H1 (cell line): Measurements from ENCODE around the gene KCNQ1. TPM values are rescaled to one million over a fixed set of nuclear protein-coding genes. Genes with fewer than 3 reads are reported as not detected.

ENCODE experiments used
- CTCF ChIA-PET: fragments of 300-600 bp; sonication (Branson Sonifier 250); formaldehyde crosslinking; loops from one replicate; lab custom pipeline; 2021; ENCODE audit not compliant: partially characterized antibody; lab: Charles Lee
- POLR2A ChIA-PET: fragments of 300-600 bp; sonication (Branson Sonifier 250); formaldehyde crosslinking; loops from one replicate; lab custom pipeline; 2021; ENCODE audit warnings: inconsistent platforms; ENCODE audit not compliant: partially characterized antibody; lab: Charles Lee
- DNase-seq, 2 experiments: peaks; one replicate each; pipeline versions ENCODE4 v3.0.0 to v3.0.0-alpha.2; 2010 to 2022; ENCODE audit warnings: low spot score in 2 of 2, low read depth in 1 of 2, mixed read lengths in 1 of 2
- FAIRE-seq: peaks from 2 replicates; lab custom pipeline; 2011; peaks lifted over from hg19 to GRCh38; lab: Jason Lieb, UNC
- H2AFZ ChIP-seq: 2 replicates; pipeline ENCODE4 v1.8.1; 2012; ENCODE audit warnings: low read length, inconsistent platforms
- H2AK5ac ChIP-seq: 2 replicates; pipeline ENCODE4 v1.6.1; 2013; ENCODE audit warnings: low read depth, low read length
- H2BK120ac ChIP-seq: replicated peaks from 2 replicates; pipeline ENCODE3; 2013; ENCODE audit warnings: low read depth, low read length, inconsistent platforms
- H2BK12ac ChIP-seq: 2 replicates; pipeline ENCODE4 v1.6.1; 2013; ENCODE audit warnings: low read depth, low read length
- H2BK15ac ChIP-seq: 2 replicates; pipeline ENCODE4 v1.6.1; 2013; ENCODE audit warnings: low read length
- H2BK20ac ChIP-seq: 2 replicates; pipeline ENCODE4 v1.6.1; 2013; ENCODE audit warnings: low read length
- H2BK5ac ChIP-seq: 2 replicates; pipeline ENCODE4 v1.6.1; 2013; ENCODE audit warnings: low read depth, low read length
- H3K14ac ChIP-seq: 2 replicates; pipeline ENCODE4 v1.6.1; 2013; ENCODE audit warnings: inconsistent platforms; ENCODE audit not compliant: insufficient read length
- H3K18ac ChIP-seq: 2 replicates; pipeline ENCODE4 v1.6.1; 2013; ENCODE audit warnings: low read length; ENCODE audit errors: extremely low read depth
- H3K23ac ChIP-seq: 2 replicates; pipeline ENCODE4 v1.6.1; 2013; ENCODE audit warnings: inconsistent platforms; ENCODE audit not compliant: insufficient read length
- H3K23me2 ChIP-seq: 2 replicates; pipeline ENCODE4 v1.6.1; 2013; ENCODE audit warnings: low read depth, low read length
- H3K27ac ChIP-seq: 2 replicates; pipeline ENCODE4 v1.6.1; 2011; ENCODE audit warnings: low read depth, low read length, inconsistent platforms
- H3K27me3 ChIP-seq, 4 experiments: replicated peaks in 1 of 4; 1 replicate in 1 of 4; 2 replicates in 3 of 4; pipeline versions ENCODE4 v1.6.1 to v1.8.1; 2011 to 2013; ENCODE audit warnings: low read length in 3 of 4, mild to moderate bottlenecking in 3 of 4, inconsistent platforms in 2 of 4, mixed read lengths in 2 of 4, moderate library complexity in 1 of 4; ENCODE audit not compliant: control insufficient read depth in 3 of 4, insufficient read depth in 3 of 4; ENCODE audit errors: extremely low read depth in 1 of 4
- H3K36me3 ChIP-seq, 4 experiments: 2 replicates each; pipeline versions ENCODE4 v1.6.1 to v1.8.1; 2011 to 2013; ENCODE audit warnings: mild to moderate bottlenecking in 4 of 4, low read length in 3 of 4, moderate library complexity in 2 of 4, control low read depth in 1 of 4, inconsistent platforms in 1 of 4; ENCODE audit not compliant: insufficient read depth in 4 of 4, control insufficient read depth in 2 of 4
- H3K4ac ChIP-seq: replicated peaks from 2 replicates; pipeline ENCODE3; 2013; ENCODE audit warnings: low read length, low read depth, mixed read lengths, inconsistent platforms; ENCODE audit not compliant: insufficient read length
- H3K4me1 ChIP-seq, 4 experiments: replicated peaks in 1 of 4; 1 replicate in 1 of 4; 2 replicates in 3 of 4; pipeline versions ENCODE4 v1.6.1 to v1.8.1; 2011 to 2013; ENCODE audit warnings: low read length in 3 of 4, inconsistent platforms in 2 of 4, mixed read lengths in 1 of 4; ENCODE audit not compliant: insufficient read depth in 4 of 4, control insufficient read depth in 3 of 4
- H3K4me2 ChIP-seq, 2 experiments: 2 replicates each; pipeline versions ENCODE4 v1.6.1 to v1.8.1; 2011 to 2013; ENCODE audit warnings: low read depth in 2 of 2, low read length in 2 of 2, control low read depth in 1 of 2, inconsistent platforms in 1 of 2, mild to moderate bottlenecking in 1 of 2; ENCODE audit not compliant: insufficient read depth in 1 of 2
- H3K4me3 ChIP-seq, 4 experiments: fragments of 200-600, 300-600 bp in 1 of 4; sonication (generic), shearing (Covaris generic), sonication (Bioruptor Twin) in 1 of 4; 2 replicates each; pipeline versions ENCODE4 v1.5.1 to v1.8.1; 2011 to 2016; ENCODE audit warnings: low read length in 4 of 4, low read depth in 3 of 4, control low read depth in 2 of 4, inconsistent platforms in 2 of 4, mild to moderate bottlenecking in 2 of 4, mixed read lengths in 1 of 4, moderate library complexity in 1 of 4; ENCODE audit not compliant: insufficient read depth in 2 of 4; ENCODE audit errors: extremely low read depth in 1 of 4
- H3K56ac ChIP-seq: replicated peaks from 2 replicates; pipeline ENCODE3; 2013; ENCODE audit warnings: low read depth, mild to moderate bottlenecking, mixed read lengths, low read length, inconsistent platforms; ENCODE audit not compliant: insufficient read length
- H3K79me1 ChIP-seq: 2 replicates; pipeline ENCODE4 v1.6.1; 2013; ENCODE audit warnings: low read depth, low read length, control low read depth
- H3K79me2 ChIP-seq, 2 experiments: 2 replicates each; pipeline versions ENCODE4 v1.6.1 to v1.8.1; 2012 to 2013; ENCODE audit warnings: low read length in 2 of 2, mild to moderate bottlenecking in 2 of 2, inconsistent platforms in 1 of 2; ENCODE audit not compliant: insufficient read depth in 2 of 2, control insufficient read depth in 1 of 2
- H3K9ac ChIP-seq, 4 experiments: replicated peaks in 1 of 4; 1 replicate in 1 of 4; 2 replicates in 3 of 4; pipeline versions ENCODE4 v1.6.1 to v1.8.1; 2011 to 2013; ENCODE audit warnings: low read depth in 3 of 4, low read length in 3 of 4, control low read depth in 2 of 4, mild to moderate bottlenecking in 2 of 4, moderate library complexity in 2 of 4, inconsistent platforms in 1 of 4; ENCODE audit errors: extremely low read depth in 1 of 4
- H3K9me3 ChIP-seq, 2 experiments: 2 replicates each; pipeline versions ENCODE4 v1.6.1 to v1.8.1; 2012 to 2013; ENCODE audit warnings: mild to moderate bottlenecking in 2 of 2, moderate library complexity in 2 of 2, control low read depth in 1 of 2, inconsistent platforms in 1 of 2, low read depth in 1 of 2, low read length in 1 of 2, mixed read lengths in 1 of 2; ENCODE audit not compliant: insufficient read depth in 2 of 2
- H4K20me1 ChIP-seq, 2 experiments: replicated peaks in 1 of 2; 2 replicates each; pipeline versions ENCODE3 to v1.8.1; 2011 to 2013; ENCODE audit warnings: inconsistent platforms in 2 of 2, low read length in 2 of 2, mild to moderate bottlenecking in 1 of 2; ENCODE audit not compliant: insufficient read depth in 2 of 2, control insufficient read depth in 1 of 2
- H4K5ac ChIP-seq: 2 replicates; pipeline ENCODE4 v1.6.1; 2013; ENCODE audit warnings: low read length, low read depth, mixed read lengths, inconsistent platforms; ENCODE audit not compliant: insufficient read length
- H4K8ac ChIP-seq: 2 replicates; pipeline ENCODE4 v1.8.0; 2013; ENCODE audit warnings: mild to moderate bottlenecking, moderate library complexity, low read length, inconsistent platforms; ENCODE audit not compliant: insufficient read depth; ENCODE audit errors: extremely low read depth
- H4K91ac ChIP-seq: replicated peaks from 2 replicates; pipeline ENCODE3; 2013; ENCODE audit warnings: low read length, mixed read lengths, inconsistent platforms; ENCODE audit not compliant: insufficient read length
- JUND ChIP-seq: IDR thresholded peaks from 2 replicates; pipeline ENCODE4 v1.6.1; 2011; ENCODE audit warnings: mild to moderate bottlenecking, improper control_type of control experiment, low read length
- KDM5A ChIP-seq: fragments of 200-600 bp; IDR thresholded peaks from 2 replicates; pipeline ENCODE4 v1.7.1; 2012; ENCODE audit warnings: mild to moderate bottlenecking, low read length, inconsistent platforms, mixed read lengths
- NANOG ChIP-seq: IDR thresholded peaks from 2 replicates; pipeline ENCODE4 v1.6.1; 2011; ENCODE audit warnings: low read length, low read depth, mild to moderate bottlenecking, inconsistent platforms; ENCODE audit not compliant: insufficient read depth, poor library complexity, severe bottlenecking
- RAD21 ChIP-seq, 2 experiments: IDR thresholded peaks in 1 of 2; conservative IDR thresholded peaks in 1 of 2; 2 replicates each; pipeline ENCODE4 v1.6.1; 2011; ENCODE audit warnings: low read depth in 2 of 2, low read length in 2 of 2, improper control_type of control experiment in 1 of 2, inconsistent platforms in 1 of 2, mild to moderate bottlenecking in 1 of 2, moderate library complexity in 1 of 2
- RFX5 ChIP-seq: IDR thresholded peaks from 2 replicates; pipeline ENCODE4 v1.6.1; 2011; ENCODE audit warnings: low read depth, low read length, improper control_type of control experiment, borderline replicate concordance
- SP2 ChIP-seq: IDR thresholded peaks from 2 replicates; pipeline ENCODE4 v1.6.1; 2012; ENCODE audit warnings: mild to moderate bottlenecking, low read length, inconsistent platforms
- USF2 ChIP-seq: IDR thresholded peaks from 2 replicates; pipeline ENCODE4 v1.6.1; 2011; ENCODE audit warnings: low read length, improper control_type of control experiment
- WGBS, 2 experiments: shearing (Covaris generic) in 1 of 2; methylation state at CpG; one replicate each; pipeline versions ENCODE4 v1.1.6 to v1.1.7; 2013 to 2015; ENCODE audit warnings: low lambda C conversion rate in 2 of 2, mixed read lengths in 2 of 2, inconsistent platforms in 1 of 2, low coverage in 1 of 2, missing lambda C conversion rate in 1 of 2; ENCODE audit not compliant: insufficient replicate concordance in 2 of 2, insufficient coverage in 1 of 2, insufficient read length in 1 of 2; ENCODE audit errors: extremely low coverage in 1 of 2, missing lambda C conversion rate in 1 of 2; 5-methylcytosine and 5-hydroxymethylcytosine counted together
- polyA plus RNA-seq, 7 experiments: library from polyadenylated mRNA; depleted of rRNA in 3 of 7; stranded (reverse) in 5 of 7; unstranded in 2 of 7; fragments of >200 nt in 5 of 7; fragments of 200-250 nt in 2 of 7; gene quantifications; 1 replicate in 5 of 7; 2 replicates in 1 of 7; 4 replicates in 1 of 7; pipeline versions ENCODE4 v1.2.1 to v1.2.3, GENCODE V29; 2011 to 2013; ENCODE audit warnings: missing spikeins in 2 of 7, mixed read lengths in 2 of 7
- total RNA-seq: library from RNA; stranded (reverse); fragmentation: NEBNext Ultra II Directional; extraction: Animal tissue kit (Norgen Biotek cat#: 25700); gene quantifications from 2 replicates; pipeline ENCODE4 v1.2.1, GENCODE V29; 2021

The KCNQ1 gene
- total and polyA plus RNA-seq, 2 of the 8 experiments (the other 6 are each of a cell fraction or from before 2014, with no cell fraction given): 1.9 to 2.0 TPM

DNA sequence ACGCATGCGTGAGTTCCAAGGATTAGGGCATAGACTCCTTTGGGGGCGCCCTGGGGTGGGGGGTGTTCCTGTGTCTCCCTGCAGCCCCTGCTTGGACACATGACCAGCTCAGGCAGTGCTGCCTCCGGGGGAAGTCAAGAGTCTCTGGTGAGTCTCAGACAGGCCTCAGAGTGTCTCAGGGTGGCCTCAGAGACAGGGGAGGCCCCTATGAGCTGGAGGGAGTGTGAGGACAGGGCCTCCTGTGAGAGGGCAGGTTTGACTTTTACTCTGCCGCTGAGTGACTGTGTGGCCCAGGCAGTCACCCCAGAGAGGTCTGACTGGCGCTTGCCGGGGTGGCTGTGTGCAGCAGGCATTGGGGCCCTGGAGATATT is 296.2 kb downstream of the KCNQ1 start:
- no peak overlapping the region for H2BK20ac ChIP-seq
- no peaks in the 10 kb centered on the region for H3K23me2 ChIP-seq
- H3K14ac ChIP-seq: no peak overlapping the region
- H2BK120ac ChIP-seq: no peak overlapping the region
- no peaks in the 10 kb centered on the region for H3K79me1 ChIP-seq
- H3K36me3 ChIP-seq: no peaks in the 10 kb centered on the region
- no peak overlapping the region for H3K56ac ChIP-seq
- H3K4me1 ChIP-seq: peaks cover 0 to 4% (median 0%) of the 10 kb centered on the region in 4 experiments; a peak in 1 of 7 replicates
- no peak overlapping the region for H3K4me3 ChIP-seq
- no peak overlapping the region for H3K23ac ChIP-seq
- 84% methylated on average over 5 of the region's 7 CpGs; no CpG with 5 or more reads in 1 of the 2 experiments for WGBS, 2 experiments
- H2BK15ac ChIP-seq: no peak overlapping the region
- peak overlapping the region; percentile 19; the same call in 1 of the 2 replicates for H4K8ac ChIP-seq
- CTCF ChIA-PET: interaction anchor here (0.8 to 1.8 kb wide), 2 partner anchors 155 to 209 kb away, joined by 3 to 4 read pairs; no protein-coding TSS in a partner anchor
- H3K4me2 ChIP-seq: no peak overlapping the region
- H2BK12ac ChIP-seq: no peak overlapping the region
- no peak overlapping the region for H3K4ac ChIP-seq
- no peak overlapping the region for H3K27ac ChIP-seq
- H3K9me3 ChIP-seq: no peaks in the 10 kb centered on the region; a peak in 1 of 4 replicates
- H3K9ac ChIP-seq: no peak overlapping the region
- POLR2A ChIA-PET: no interaction called here
- TF ChIP-seq KDM5A (no peak), USF2 (no peak), RAD21 (IDR thresholded peaks at IDR 0.05 in 1 of 2, conservative IDR thresholded peaks at IDR 0.05 in 1 of 2; ENCODE audit: low read depth in 2 of 2, low read length in 2 of 2) (no peak), SP2 (no peak), RFX5 (no peak), JUND (no peak), NANOG (no peak)
- FAIRE-seq (no peak), DNase-seq (no peak)
- H4K20me1 ChIP-seq: peaks cover 0 to 4% of the 10 kb centered on the region in 2 experiments
- H3K79me2 ChIP-seq: no peaks in the 10 kb centered on the region
- peaks cover 0 to 21% (median 12%) of the 10 kb centered on the region in 4 experiments; a peak in 6 of 7 replicates for H3K27me3 ChIP-seq
- H3K18ac ChIP-seq: no peak overlapping the region
- H2AK5ac ChIP-seq: no peak overlapping the region
- no peak overlapping the region for H2BK5ac ChIP-seq
- H4K5ac ChIP-seq: no peak overlapping the region
- no peak overlapping the region for H2AFZ ChIP-seq
- no peak overlapping the region for H4K91ac ChIP-seq
